Astrocyte of the spinal cord (primary cell): ENCODE results near the gene VRTN.

Experiments used
- DNase-seq: peaks from one replicate; pipeline ENCODE4 v3.0.0; 2011; ENCODE audit warnings: low read depth, low spot score
- H3K4me3 ChIP-seq: 2 replicates; pipeline ENCODE4 v1.5.1; 2011; ENCODE audit warnings: low read depth, mild to moderate bottlenecking, low read length, moderate library complexity
- CTCF ChIP-seq: IDR thresholded peaks from 2 replicates; pipeline ENCODE4 v1.5.1; 2012; ENCODE audit warnings: low read depth, mild to moderate bottlenecking, low read length, inconsistent platforms
- in situ Hi-C: cut with HindIII; loops from 2 replicates; pipeline ENCODE4 v1.10.0; 2017; ENCODE audit warnings: low sequenced_read_pairs

Gene VRTN

GRCh38 chr14:74308695-74309094, 39.6 kb upstream of the VRTN start:
- TF ChIP-seq CTCF, result no peak
- in situ Hi-C loops, result no loop called here
- no peak for DNase-seq
- H3K4me3 ChIP-seq, result no peak overlapping the region

GRCh38 chr14:74309125-74310022, 38.9 kb upstream of the VRTN start:
- H3K4me3 ChIP-seq, result no peak overlapping the region
- no peak for TF ChIP-seq CTCF
- in situ Hi-C loops, result no loop called here
- DNase-seq, result no peak

GRCh38 chr14:74312161-74312560, 36.1 kb upstream of the VRTN start:
- in situ Hi-C loops, result no loop called here
- no peak for DNase-seq
- no peak for TF ChIP-seq CTCF
- H3K4me3 ChIP-seq, result no peak overlapping the region

GRCh38 chr14:74313601-74314000, 34.7 kb upstream of the VRTN start:
- no peak overlapping the region for H3K4me3 ChIP-seq
- no peak for TF ChIP-seq CTCF
- in situ Hi-C loops, result no loop called here
- DNase-seq, result no peak

GRCh38 chr14:74314576-74314975, 33.7 kb upstream of the VRTN start:
- no peak overlapping the region for H3K4me3 ChIP-seq
- in situ Hi-C loops, result no loop called here
- no peak for TF ChIP-seq CTCF
- DNase-seq, result no peak

- peak; percentile 42 for DNase-seq
- no peak overlapping the region for H3K4me3 ChIP-seq
- in situ Hi-C loops, result no loop called here
- TF ChIP-seq CTCF, result peak; percentile 75
These were observed 23.3 kb upstream of the VRTN start for GRCh38 chr14:74324931-74325361.
